Measurements from ENCODE around the gene RAPGEF6. TPM values are rescaled to one million over a fixed set of nuclear protein-coding genes. Genes with fewer than 3 reads are reported as not detected.

The RAPGEF6 gene
- total RNA-seq, 1 experiment from 2014 or later, result 9.7 TPM

DNA sequence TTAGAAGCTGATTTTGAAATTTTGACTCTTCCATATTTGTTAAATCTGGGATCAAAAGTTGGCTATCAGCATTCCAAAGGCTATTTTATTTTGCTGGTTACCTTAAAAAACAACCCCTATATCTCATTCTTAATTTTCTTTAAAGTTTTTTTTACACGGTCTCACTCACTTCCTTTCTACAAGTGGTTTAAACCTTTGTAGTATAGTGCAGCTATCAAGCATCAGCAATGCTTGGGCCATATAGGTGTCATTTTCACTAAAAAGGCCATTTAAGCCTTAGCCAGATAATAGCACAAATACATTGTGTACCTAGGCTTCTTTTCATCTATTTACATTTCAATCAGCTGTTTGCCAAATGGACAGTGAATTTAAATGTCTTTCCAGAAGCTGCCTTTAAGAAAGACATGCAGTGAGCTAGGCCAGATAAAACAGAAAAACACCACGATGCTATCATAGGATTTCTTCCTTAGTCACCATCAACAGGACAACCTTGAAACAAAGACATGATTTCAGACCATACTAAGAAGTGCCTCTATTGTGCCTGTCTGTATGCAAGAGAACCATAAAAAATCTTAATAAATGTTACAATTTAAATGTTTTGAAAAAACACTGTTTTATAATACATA is 104.2 kb downstream of the RAPGEF6 start:
- intact Hi-C loops (cut with micrococcal nuclease), result no loop called here
- ATAC-seq, result peak; percentile 35
- Histone ChIP-seq H3K27me3 (ENCODE audit: low read length) (no peaks in the 10 kb centered on the region), H2AFZ (ENCODE audit: low read length) (no peak overlapping the region), H4K20me1 (ENCODE audit: low read length) (no peaks in the 10 kb centered on the region), H3K9me2 (replicated peaks; ENCODE audit: low read length) (no peaks in the 10 kb centered on the region), H3K4me1 (ENCODE audit: insufficient read depth, low read length) (no peaks in the 10 kb centered on the region), H3K9me3 (ENCODE audit: low read length) (no peaks in the 10 kb centered on the region), H3F3A (ENCODE audit: low read length, unreplicated experiment) (no peaks in the 10 kb centered on the region), H3K9ac (ENCODE audit: low read length) (no peak overlapping the region), H3K79me2 (ENCODE audit: low read length) (no peaks in the 10 kb centered on the region), H3K27ac (ENCODE audit: low read length) (no peak overlapping the region), H3K4me2 (ENCODE audit: low read length) (no peak overlapping the region), H3K4me3 (ENCODE audit: low read length) (no peak overlapping the region), H3K36me3 (ENCODE audit: low read depth, low read length) (no peaks in the 10 kb centered on the region)
- TF ChIP-seq, protein P1, sequence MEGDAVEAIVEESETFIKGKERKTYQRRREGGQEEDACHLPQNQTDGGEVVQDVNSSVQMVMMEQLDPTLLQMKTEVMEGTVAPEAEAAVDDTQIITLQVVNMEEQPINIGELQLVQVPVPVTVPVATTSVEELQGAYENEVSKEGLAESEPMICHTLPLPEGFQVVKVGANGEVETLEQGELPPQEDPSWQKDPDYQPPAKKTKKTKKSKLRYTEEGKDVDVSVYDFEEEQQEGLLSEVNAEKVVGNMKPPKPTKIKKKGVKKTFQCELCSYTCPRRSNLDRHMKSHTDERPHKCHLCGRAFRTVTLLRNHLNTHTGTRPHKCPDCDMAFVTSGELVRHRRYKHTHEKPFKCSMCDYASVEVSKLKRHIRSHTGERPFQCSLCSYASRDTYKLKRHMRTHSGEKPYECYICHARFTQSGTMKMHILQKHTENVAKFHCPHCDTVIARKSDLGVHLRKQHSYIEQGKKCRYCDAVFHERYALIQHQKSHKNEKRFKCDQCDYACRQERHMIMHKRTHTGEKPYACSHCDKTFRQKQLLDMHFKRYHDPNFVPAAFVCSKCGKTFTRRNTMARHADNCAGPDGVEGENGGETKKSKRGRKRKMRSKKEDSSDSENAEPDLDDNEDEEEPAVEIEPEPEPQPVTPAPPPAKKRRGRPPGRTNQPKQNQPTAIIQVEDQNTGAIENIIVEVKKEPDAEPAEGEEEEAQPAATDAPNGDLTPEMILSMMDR (conservative IDR thresholded peaks at IDR 0.05; ENCODE audit: low read depth, low read length), result no peak
- TF ChIP-seq EZH2phosphoT487 (IDR thresholded peaks at IDR 0.05; ENCODE audit: borderline replicate concordance, low read length) (no peak), EZH2 (IDR thresholded peaks at IDR 0.05; ENCODE audit: low read length, unreplicated experiment) (no peak)
- ChIA-PET POLR2A (ENCODE audit: unreplicated experiment) (interaction anchor here (0.6 kb wide), 1 partner anchor 16 kb away, joined by 5 read pairs; no protein-coding TSS in a partner anchor), CTCF (no interaction called here)
- no peak for DNase-seq
- BruUV-seq (replicated peaks), result no TSS peak

DNA sequence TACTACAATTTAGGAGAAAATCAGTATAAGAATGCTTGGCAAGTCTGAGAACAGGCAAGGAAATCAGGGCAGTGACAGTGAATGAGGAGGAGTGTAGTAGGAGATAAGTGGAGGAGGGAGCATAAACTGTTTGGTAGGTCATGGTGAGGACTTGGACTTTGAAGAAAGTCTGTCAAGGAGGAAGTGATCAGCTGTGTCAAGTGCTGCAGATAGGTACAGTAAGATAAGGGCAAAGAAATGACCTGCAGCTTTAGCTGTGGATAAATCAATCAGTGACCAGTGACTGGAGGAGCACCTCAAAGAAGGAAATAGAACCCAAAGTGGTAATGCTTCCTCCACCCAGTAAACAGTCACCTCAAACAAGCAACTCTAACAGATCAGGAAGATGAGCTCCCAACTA is 106.3 kb downstream of the RAPGEF6 start:
- POLR2A ChIA-PET (ENCODE audit: unreplicated experiment), result no interaction called here
- Histone ChIP-seq H3K27ac (ENCODE audit: low read length) (no peak overlapping the region), H3K4me2 (ENCODE audit: low read length) (no peak overlapping the region), H3K79me2 (ENCODE audit: low read length) (no peaks in the 10 kb centered on the region), H4K20me1 (ENCODE audit: low read length) (no peaks in the 10 kb centered on the region), H3K4me3 (ENCODE audit: low read length) (no peak overlapping the region), H3K9me2 (replicated peaks; ENCODE audit: low read length) (no peaks in the 10 kb centered on the region), H3K36me3 (ENCODE audit: low read depth, low read length) (no peaks in the 10 kb centered on the region), H2AFZ (ENCODE audit: low read length) (no peak overlapping the region), H3K9me3 (ENCODE audit: low read length) (no peaks in the 10 kb centered on the region), H3K9ac (ENCODE audit: low read length) (no peak overlapping the region), H3K27me3 (ENCODE audit: low read length) (no peaks in the 10 kb centered on the region), H3F3A (ENCODE audit: low read length, unreplicated experiment) (no peaks in the 10 kb centered on the region), H3K4me1 (ENCODE audit: insufficient read depth, low read length) (no peaks in the 10 kb centered on the region)
- CTCF ChIA-PET, result no interaction called here
- BruUV-seq (replicated peaks), result no TSS peak
- DNase-seq (no peak), ATAC-seq (no peak)
- intact Hi-C loops (cut with micrococcal nuclease), result no loop called here
- TF ChIP-seq EZH2phosphoT487 (IDR thresholded peaks at IDR 0.05; ENCODE audit: borderline replicate concordance, low read length), result no peak
- TF ChIP-seq, protein P1 (conservative IDR thresholded peaks at IDR 0.05; ENCODE audit: low read depth, low read length), result no peak
- no peak for TF ChIP-seq EZH2 (IDR thresholded peaks at IDR 0.05; ENCODE audit: low read length, unreplicated experiment)

DNA sequence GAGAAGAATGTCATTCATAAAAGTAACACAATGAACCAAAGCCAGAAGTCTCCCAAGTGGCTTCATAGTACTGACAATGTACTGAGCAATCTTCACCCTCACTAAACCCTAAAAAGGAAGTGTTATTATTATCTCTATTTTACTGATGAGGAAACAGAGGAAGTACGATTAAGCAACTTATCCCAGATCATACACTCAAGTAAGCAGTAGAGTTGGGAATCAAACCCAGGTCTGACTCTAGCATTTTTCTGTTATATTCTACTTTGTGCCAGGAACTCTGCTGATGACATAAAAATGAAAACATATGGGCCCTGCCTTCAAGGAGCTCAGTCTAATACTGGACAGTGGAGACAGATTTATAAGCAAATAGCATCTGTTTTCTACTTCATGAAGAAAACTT is 109.2 kb downstream of the RAPGEF6 start:
- BruUV-seq (replicated peaks), result no TSS peak
- ATAC-seq (no peak), DNase-seq (no peak)
- intact Hi-C loops (cut with micrococcal nuclease), result no loop called here
- H3K9ac ChIP-seq (ENCODE audit: low read length), result no peak overlapping the region
- 0 out of 2 replicates have a peak, but pooled peaks cover 2% of the 10 kb centered on the region for H4K20me1 ChIP-seq (ENCODE audit: low read length)
- no peaks in the 10 kb centered on the region for H3K9me2 ChIP-seq (replicated peaks; ENCODE audit: low read length)
- TF ChIP-seq, protein P1 (conservative IDR thresholded peaks at IDR 0.05; ENCODE audit: low read depth, low read length), result no peak
- TF ChIP-seq EZH2 (IDR thresholded peaks at IDR 0.05; ENCODE audit: low read length, unreplicated experiment) (no peak), EZH2phosphoT487 (IDR thresholded peaks at IDR 0.05; ENCODE audit: borderline replicate concordance, low read length) (no peak)
- no peaks in the 10 kb centered on the region for H3K36me3 ChIP-seq (ENCODE audit: low read depth, low read length)
- H3K4me1 ChIP-seq (ENCODE audit: insufficient read depth, low read length), result peaks cover 15% of the 10 kb centered on the region
- no peaks in the 10 kb centered on the region for H3F3A ChIP-seq (ENCODE audit: low read length, unreplicated experiment)
- no peak overlapping the region for H3K4me2 ChIP-seq (ENCODE audit: low read length)
- no peaks in the 10 kb centered on the region for H3K79me2 ChIP-seq (ENCODE audit: low read length)
- CTCF ChIA-PET, result no interaction called here
- no peaks in the 10 kb centered on the region for H3K9me3 ChIP-seq (ENCODE audit: low read length)
- H3K27me3 ChIP-seq (ENCODE audit: low read length), result no peaks in the 10 kb centered on the region
- H2AFZ ChIP-seq (ENCODE audit: low read length), result no peak overlapping the region
- H3K27ac ChIP-seq (ENCODE audit: low read length), result no peak overlapping the region
- no peak overlapping the region for H3K4me3 ChIP-seq (ENCODE audit: low read length)
- POLR2A ChIA-PET (ENCODE audit: unreplicated experiment), result no interaction called here
